ENCODE results near the gene PANK4.

The PANK4 gene

GRCh38 chr1:2469103-2469940 is 57.1 kb downstream of the PANK4 start:
- WGBS (ENCODE audit: insufficient coverage), result 68% methylated on average over 21 of the region's 25 CpGs
- no peak overlapping the region for H3K27ac ChIP-seq (ENCODE audit: insufficient read depth in 1 of 2, low read depth in 1 of 2, low read length in 2 of 2, poor library complexity in 1 of 2, severe bottlenecking in 2 of 2)
- DNase-seq, result no peak
- no peaks in the 10 kb centered on the region for H3K36me3 ChIP-seq (ENCODE audit: control insufficient read depth in 4 of 4, insufficient read depth in 4 of 4, low read length in 3 of 4)
- no peaks in the 10 kb centered on the region for H3K4me1 ChIP-seq (ENCODE audit: control extremely low read depth in 1 of 4, control insufficient read depth in 4 of 4, insufficient read depth in 4 of 4, low read length in 3 of 4)
- H3K9me3 ChIP-seq (ENCODE audit: control extremely low read depth in 1 of 5, control insufficient read depth in 4 of 5, insufficient read depth in 2 of 5, low read depth in 1 of 5, low read length in 4 of 5), result no peaks in the 10 kb centered on the region
- H3K27me3 ChIP-seq (replicated peaks in 2 of 5; ENCODE audit: control insufficient read depth in 4 of 5, insufficient read depth in 5 of 5, low read length in 4 of 5), result peaks cover 0 to 76% (median 2%) of the 10 kb centered on the region in 5 experiments
- ChIA-PET CTCF (interaction anchor here (0.7 kb wide), 1 partner anchor 11 kb away, joined by 3 read pairs; no protein-coding TSS in a partner anchor), POLR2A (no interaction called here)
- H3K4me3 ChIP-seq (ENCODE audit: control insufficient read depth in 1 of 7, extremely low read depth in 1 of 7, insufficient read depth in 4 of 7, low read depth in 2 of 7, low read length in 6 of 7), result no peak overlapping the region

DNA sequence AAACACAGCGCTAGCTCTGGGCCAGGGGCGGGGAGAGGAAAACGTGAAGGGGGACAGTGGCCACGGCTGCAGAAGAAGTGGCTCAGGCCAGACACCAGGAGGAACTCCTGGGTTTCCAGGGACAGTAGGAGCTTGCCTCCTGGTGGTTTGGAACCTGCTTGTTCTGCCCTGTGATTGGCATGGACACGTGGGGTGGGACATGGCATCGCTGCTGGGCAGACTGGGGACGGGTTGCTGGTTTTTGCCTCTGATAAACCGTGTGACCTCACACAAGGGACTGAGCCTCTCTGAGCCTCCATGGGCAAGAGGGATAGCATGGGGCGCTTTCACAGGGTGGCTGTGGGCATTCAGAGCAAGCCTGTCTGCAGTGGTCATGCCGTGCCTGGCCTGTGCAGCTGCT is 57.9 kb downstream of the PANK4 start:
- H3K27ac ChIP-seq (ENCODE audit: insufficient read depth in 1 of 2, low read depth in 1 of 2, low read length in 2 of 2, poor library complexity in 1 of 2, severe bottlenecking in 2 of 2), result no peak overlapping the region
- CTCF ChIA-PET, result no interaction called here
- no peaks in the 10 kb centered on the region for H3K4me1 ChIP-seq (ENCODE audit: control extremely low read depth in 1 of 4, control insufficient read depth in 4 of 4, insufficient read depth in 4 of 4, low read length in 3 of 4)
- no peaks in the 10 kb centered on the region for H3K9me3 ChIP-seq (ENCODE audit: control extremely low read depth in 1 of 5, control insufficient read depth in 4 of 5, insufficient read depth in 2 of 5, low read depth in 1 of 5, low read length in 4 of 5)
- H3K4me3 ChIP-seq (ENCODE audit: control insufficient read depth in 1 of 7, extremely low read depth in 1 of 7, insufficient read depth in 4 of 7, low read depth in 2 of 7, low read length in 6 of 7), result no peak overlapping the region
- DNase-seq, result no peak
- POLR2A ChIA-PET, result no interaction called here
- H3K27me3 ChIP-seq (replicated peaks in 2 of 5; ENCODE audit: control insufficient read depth in 4 of 5, insufficient read depth in 5 of 5, low read length in 4 of 5), result peaks cover 0 to 84% (median 2%) of the 10 kb centered on the region in 5 experiments
- H3K36me3 ChIP-seq (ENCODE audit: control insufficient read depth in 4 of 4, insufficient read depth in 4 of 4, low read length in 3 of 4), result no peaks in the 10 kb centered on the region
- 70% methylated on average over 8 of the region's 10 CpGs for WGBS (ENCODE audit: insufficient coverage)

GRCh38 chr1:2468041-2468472 is 58.3 kb downstream of the PANK4 start:
- peaks cover 0 to 89% (median 4%) of the 10 kb centered on the region in 5 experiments for H3K27me3 ChIP-seq (replicated peaks in 2 of 5; ENCODE audit: control insufficient read depth in 4 of 5, insufficient read depth in 5 of 5, low read length in 4 of 5)
- H3K9me3 ChIP-seq (ENCODE audit: control extremely low read depth in 1 of 5, control insufficient read depth in 4 of 5, insufficient read depth in 2 of 5, low read depth in 1 of 5, low read length in 4 of 5), result no peaks in the 10 kb centered on the region
- no peak overlapping the region for H3K4me3 ChIP-seq (ENCODE audit: control insufficient read depth in 1 of 7, extremely low read depth in 1 of 7, insufficient read depth in 4 of 7, low read depth in 2 of 7, low read length in 6 of 7)
- CTCF ChIA-PET, result no interaction called here
- no peak overlapping the region for H3K27ac ChIP-seq (ENCODE audit: insufficient read depth in 1 of 2, low read depth in 1 of 2, low read length in 2 of 2, poor library complexity in 1 of 2, severe bottlenecking in 2 of 2)
- POLR2A ChIA-PET, result no interaction called here
- no peaks in the 10 kb centered on the region for H3K4me1 ChIP-seq (ENCODE audit: control extremely low read depth in 1 of 4, control insufficient read depth in 4 of 4, insufficient read depth in 4 of 4, low read length in 3 of 4)
- H3K36me3 ChIP-seq (ENCODE audit: control insufficient read depth in 4 of 4, insufficient read depth in 4 of 4, low read length in 3 of 4), result no peaks in the 10 kb centered on the region
- DNase-seq, result peak; percentile 23 to 64 (median 62)
- 39% methylated on average over 14 of the region's 14 CpGs for WGBS (ENCODE audit: insufficient coverage)

GRCh38 chr1:2466958-2467554 is 59.3 kb downstream of the PANK4 start:
- Histone ChIP-seq H3K9me3 (ENCODE audit: control extremely low read depth in 1 of 5, control insufficient read depth in 4 of 5, insufficient read depth in 2 of 5, low read depth in 1 of 5, low read length in 4 of 5) (no peaks in the 10 kb centered on the region), H3K4me3 (ENCODE audit: control insufficient read depth in 1 of 7, extremely low read depth in 1 of 7, insufficient read depth in 4 of 7, low read depth in 2 of 7, low read length in 6 of 7) (no peak overlapping the region), H3K36me3 (ENCODE audit: control insufficient read depth in 4 of 4, insufficient read depth in 4 of 4, low read length in 3 of 4) (no peaks in the 10 kb centered on the region), H3K27me3 (replicated peaks in 2 of 5; ENCODE audit: control insufficient read depth in 4 of 5, insufficient read depth in 5 of 5, low read length in 4 of 5) (peaks cover 0 to 96% (median 6%) of the 10 kb centered on the region in 5 experiments), H3K4me1 (ENCODE audit: control extremely low read depth in 1 of 4, control insufficient read depth in 4 of 4, insufficient read depth in 4 of 4, low read length in 3 of 4) (no peaks in the 10 kb centered on the region), H3K27ac (ENCODE audit: insufficient read depth in 1 of 2, low read depth in 1 of 2, low read length in 2 of 2, poor library complexity in 1 of 2, severe bottlenecking in 2 of 2) (no peak overlapping the region)
- CTCF ChIA-PET, result no interaction called here
- POLR2A ChIA-PET, result no interaction called here
- DNase-seq, result peak in 1 of 3 donors; percentile 10
- WGBS (ENCODE audit: insufficient coverage), result 3% methylated on average over 16 of the region's 30 CpGs

DNA sequence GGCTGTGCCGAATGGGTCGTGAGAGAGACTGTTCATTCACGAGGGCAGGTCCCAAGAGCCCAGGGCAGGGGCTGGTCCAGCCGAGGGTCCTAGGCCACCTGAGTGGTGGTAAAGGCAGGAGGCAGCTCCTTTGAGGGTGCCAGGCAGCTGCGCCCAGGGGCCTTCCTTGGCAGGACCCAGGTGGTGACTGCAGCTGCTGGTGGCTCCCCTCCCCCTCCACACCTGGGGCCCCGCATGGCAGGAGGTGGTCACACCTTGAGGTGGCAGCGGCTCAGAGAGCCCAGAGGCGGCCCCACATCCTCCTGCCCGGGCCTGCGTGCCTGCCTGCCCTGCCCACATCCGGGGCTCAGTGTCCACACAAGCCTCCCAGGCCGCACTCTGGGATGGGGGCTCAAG is 60.1 kb downstream of the PANK4 start:
- POLR2A ChIA-PET, result no interaction called here
- WGBS (ENCODE audit: insufficient coverage), result 68% methylated on average over 11 of the region's 12 CpGs
- CTCF ChIA-PET, result no interaction called here

GRCh38 chr1:2465371-2466269 is 60.8 kb downstream of the PANK4 start:
- Histone ChIP-seq H3K36me3 (ENCODE audit: control insufficient read depth in 4 of 4, insufficient read depth in 4 of 4, low read length in 3 of 4) (no peaks in the 10 kb centered on the region), H3K27ac (ENCODE audit: insufficient read depth in 1 of 2, low read depth in 1 of 2, low read length in 2 of 2, poor library complexity in 1 of 2, severe bottlenecking in 2 of 2) (no peak overlapping the region), H3K9me3 (ENCODE audit: control extremely low read depth in 1 of 5, control insufficient read depth in 4 of 5, insufficient read depth in 2 of 5, low read depth in 1 of 5, low read length in 4 of 5) (no peaks in the 10 kb centered on the region), H3K4me3 (ENCODE audit: control insufficient read depth in 1 of 7, extremely low read depth in 1 of 7, insufficient read depth in 4 of 7, low read depth in 2 of 7, low read length in 6 of 7) (no peak overlapping the region), H3K27me3 (replicated peaks in 2 of 5; ENCODE audit: control insufficient read depth in 4 of 5, insufficient read depth in 5 of 5, low read length in 4 of 5) (peaks cover 0 to 92% (median 6%) of the 10 kb centered on the region in 5 experiments), H3K4me1 (ENCODE audit: control extremely low read depth in 1 of 4, control insufficient read depth in 4 of 4, insufficient read depth in 4 of 4, low read length in 3 of 4) (no peaks in the 10 kb centered on the region)
- ChIA-PET POLR2A (no interaction called here), CTCF (interaction anchor here (0.9 kb wide), 1 partner anchor 16 kb away, joined by 3 read pairs; no protein-coding TSS in a partner anchor)
- DNase-seq, result no peak
- 87% methylated on average over 32 of the region's 33 CpGs for WGBS (ENCODE audit: insufficient coverage)

More for the DNA sequence above, 60.1 kb downstream of the PANK4 start:
- no peak for DNase-seq
- Histone ChIP-seq H3K4me3 (ENCODE audit: control insufficient read depth in 1 of 7, extremely low read depth in 1 of 7, insufficient read depth in 4 of 7, low read depth in 2 of 7, low read length in 6 of 7) (no peak overlapping the region), H3K9me3 (ENCODE audit: control extremely low read depth in 1 of 5, control insufficient read depth in 4 of 5, insufficient read depth in 2 of 5, low read depth in 1 of 5, low read length in 4 of 5) (no peaks in the 10 kb centered on the region), H3K36me3 (ENCODE audit: control insufficient read depth in 4 of 4, insufficient read depth in 4 of 4, low read length in 3 of 4) (no peaks in the 10 kb centered on the region), H3K4me1 (ENCODE audit: control extremely low read depth in 1 of 4, control insufficient read depth in 4 of 4, insufficient read depth in 4 of 4, low read length in 3 of 4) (no peaks in the 10 kb centered on the region), H3K27ac (ENCODE audit: insufficient read depth in 1 of 2, low read depth in 1 of 2, low read length in 2 of 2, poor library complexity in 1 of 2, severe bottlenecking in 2 of 2) (no peak overlapping the region), H3K27me3 (replicated peaks in 2 of 5; ENCODE audit: control insufficient read depth in 4 of 5, insufficient read depth in 5 of 5, low read length in 4 of 5) (peaks cover 0 to 93% (median 6%) of the 10 kb centered on the region in 5 experiments)
